AG10803 (cell line): Measurements from ENCODE around the gene GOLT1A.
A peak's percentile ranks its signal among the peaks of the same experiment; 100 is the strongest.

ENCODE experiments used
- DNase-seq: peaks from one replicate; pipeline ENCODE4 v3.0.0; 2010; ENCODE audit warnings: low read depth
- H3K4me3 ChIP-seq: 2 replicates; pipeline ENCODE4 v1.5.1; 2011; ENCODE audit warnings: mild to moderate bottlenecking, low read length, control low read depth
- CTCF ChIP-seq: conservative IDR thresholded peaks from 2 replicates; pipeline ENCODE4 v1.5.1; 2011; ENCODE audit warnings: mild to moderate bottlenecking, low read length, control low read depth, inconsistent platforms

The GOLT1A gene

GRCh38 chr1:204230211-204230610 lies 16.4 kb upstream of the GOLT1A start:
- DNase-seq, result no peak
- no peak for TF ChIP-seq CTCF
- H3K4me3 ChIP-seq, result no peak overlapping the region

GRCh38 chr1:204228896-204229295 lies 15.1 kb upstream of the GOLT1A start:
- no peak overlapping the region for H3K4me3 ChIP-seq
- no peak for DNase-seq
- no peak for TF ChIP-seq CTCF

GRCh38 chr1:204227996-204228785 lies 14.4 kb upstream of the GOLT1A start:
- TF ChIP-seq CTCF, result no peak
- no peak for DNase-seq
- no peak overlapping the region for H3K4me3 ChIP-seq

GRCh38 chr1:204227351-204227750 lies 13.6 kb upstream of the GOLT1A start:
- no peak for TF ChIP-seq CTCF
- H3K4me3 ChIP-seq, result no peak overlapping the region
- DNase-seq, result no peak

GRCh38 chr1:204225841-204226735 lies 12.3 kb upstream of the GOLT1A start:
- H3K4me3 ChIP-seq, result no peak overlapping the region
- peak; percentile 9 for DNase-seq
- no peak for TF ChIP-seq CTCF

GRCh38 chr1:204224655-204225054 lies 10.9 kb upstream of the GOLT1A start:
- no peak overlapping the region for H3K4me3 ChIP-seq
- no peak for DNase-seq
- TF ChIP-seq CTCF, result no peak
